Esophagus squamous epithelium (tissue), 5 donors: ENCODE results near the gene SAG. TPM values are rescaled to one million over a fixed set of nuclear protein-coding genes. Genes with fewer than 3 reads are reported as not detected.

Source experiments
- DNase-seq: peaks from one replicate; lab custom pipeline; 2025; lab: John Stamatoyannopoulos, UW
- H3K27ac ChIP-seq, 4 donors: fragments of 200-600 bp; sonication (generic); one replicate each; pipeline ENCODE4 v1.5.1; 2016 to 2019; ENCODE audit warnings: mild to moderate bottlenecking in 1 of 4
- H3K27me3 ChIP-seq, 4 donors: fragments of 200-600 bp; sonication (generic); 1 replicate in 3 of 4; 2 replicates in 1 of 4; pipeline versions ENCODE4 v1.5.1 to v1.6.0; 2017 to 2021; ENCODE audit warnings: antibody characterized with exemption in 1 of 4
- H3K36me3 ChIP-seq, 3 donors: fragments of 200-600 bp; sonication (generic); one replicate each; pipeline ENCODE4 v1.5.1; 2016 to 2019
- H3K4me1 ChIP-seq, 3 donors: fragments of 200-600 bp; sonication (generic); one replicate each; pipeline ENCODE4 v1.5.1; 2017 to 2019
- H3K4me3 ChIP-seq, 4 donors: fragments of 200-600 bp; sonication (generic); 1 replicate in 3 of 4; 2 replicates in 1 of 4; pipeline ENCODE4 v1.5.1; 2016 to 2019; ENCODE audit warnings: mild to moderate bottlenecking in 2 of 4, moderate library complexity in 1 of 4
- H3K9me3 ChIP-seq, 3 donors: fragments of 200-600 bp; sonication (generic); one replicate each; pipeline ENCODE4 v1.5.1; 2016 to 2019
- POLR2A ChIP-seq, 4 donors: fragments of 450-650 bp; IDR thresholded peaks; one replicate each; pipeline ENCODE4 v1.6.1; 2017; ENCODE audit warnings: antibody characterized with exemption in 4 of 4, mild to moderate bottlenecking in 4 of 4, moderate library complexity in 3 of 4
- WGBS, 2 donors: methylation state at CpG; one replicate each; pipeline ENCODE4 v1.1.5; 2018; 5-methylcytosine and 5-hydroxymethylcytosine counted together
- intact Hi-C: fragments of 100-400 bp; cut with DNase I; formaldehyde crosslinking; loops from one replicate; pipeline ENCODE4 v1.15.0; 2022
- total RNA-seq, 4 donors: library from RNA; depleted of rRNA; stranded (reverse); fragments of >200 nt; gene quantifications; one replicate each; pipeline ENCODE4 v1.1.0, GENCODE V29; 2016
- TF ChIP-seq, protein P1 (sequence below), 6 experiments: fragments of 450-650 bp in 4 of 6; fragments of 200-600 bp in 2 of 6; sonication (generic) in 2 of 6; IDR thresholded peaks; one replicate each; pipeline ENCODE4 v1.5.1; 2016 to 2019; ENCODE audit warnings: antibody characterized with exemption in 6 of 6, mild to moderate bottlenecking in 4 of 6, moderate library complexity in 4 of 6
- donor health status: DM: yes; HTN: yes; CAD: no.

SAG gene
- total RNA-seq, 4 donors from 2014 or later, result not detected

DNA sequence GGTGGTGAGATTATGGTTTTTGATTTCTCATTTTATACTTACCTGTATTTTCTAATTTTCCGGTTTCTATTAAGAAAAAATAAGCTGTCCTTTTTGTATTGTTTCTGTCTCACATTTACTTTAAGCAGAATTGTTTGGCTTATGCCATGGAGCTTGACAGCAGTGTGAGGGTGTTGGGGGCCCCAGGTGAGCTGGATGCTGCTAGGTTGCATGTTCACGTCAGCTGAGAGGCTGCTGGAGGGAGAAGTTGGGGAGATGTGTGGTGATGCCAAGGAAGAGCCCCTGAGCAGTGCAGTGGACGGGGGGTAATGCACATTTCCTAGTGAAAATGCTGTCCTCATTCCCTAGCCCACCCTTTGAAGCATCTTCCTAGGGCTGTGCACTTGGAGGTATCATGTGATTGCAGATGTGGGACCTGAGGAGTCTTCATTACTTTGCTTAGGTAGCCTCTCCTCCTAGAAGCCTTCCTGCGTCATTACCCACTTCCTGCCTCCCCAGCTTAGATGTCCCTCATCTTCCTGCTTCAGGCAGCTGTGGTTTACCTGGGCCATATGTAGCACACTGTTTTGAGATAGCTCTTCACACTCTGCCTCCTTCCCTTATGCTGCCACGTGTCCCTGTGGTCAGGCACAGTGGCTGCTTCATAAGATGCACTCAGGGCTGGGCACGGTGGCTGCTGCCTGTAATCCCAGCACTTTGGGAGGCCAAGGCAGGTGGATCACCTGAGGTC lies 39.9 kb upstream of the SAG start:
- intact Hi-C loops, result no loop called here
- TF ChIP-seq, protein P1, sequence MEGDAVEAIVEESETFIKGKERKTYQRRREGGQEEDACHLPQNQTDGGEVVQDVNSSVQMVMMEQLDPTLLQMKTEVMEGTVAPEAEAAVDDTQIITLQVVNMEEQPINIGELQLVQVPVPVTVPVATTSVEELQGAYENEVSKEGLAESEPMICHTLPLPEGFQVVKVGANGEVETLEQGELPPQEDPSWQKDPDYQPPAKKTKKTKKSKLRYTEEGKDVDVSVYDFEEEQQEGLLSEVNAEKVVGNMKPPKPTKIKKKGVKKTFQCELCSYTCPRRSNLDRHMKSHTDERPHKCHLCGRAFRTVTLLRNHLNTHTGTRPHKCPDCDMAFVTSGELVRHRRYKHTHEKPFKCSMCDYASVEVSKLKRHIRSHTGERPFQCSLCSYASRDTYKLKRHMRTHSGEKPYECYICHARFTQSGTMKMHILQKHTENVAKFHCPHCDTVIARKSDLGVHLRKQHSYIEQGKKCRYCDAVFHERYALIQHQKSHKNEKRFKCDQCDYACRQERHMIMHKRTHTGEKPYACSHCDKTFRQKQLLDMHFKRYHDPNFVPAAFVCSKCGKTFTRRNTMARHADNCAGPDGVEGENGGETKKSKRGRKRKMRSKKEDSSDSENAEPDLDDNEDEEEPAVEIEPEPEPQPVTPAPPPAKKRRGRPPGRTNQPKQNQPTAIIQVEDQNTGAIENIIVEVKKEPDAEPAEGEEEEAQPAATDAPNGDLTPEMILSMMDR (IDR thresholded peaks at IDR 0.05), result no peak
- no peak for TF ChIP-seq POLR2A (IDR thresholded peaks at IDR 0.05)
- Histone ChIP-seq H3K9me3 (no peaks in the 10 kb centered on the region), H3K27ac (peak overlapping the region in 2 of 4 donors; percentile 48 to 67), H3K4me1 (no peaks in the 10 kb centered on the region), H3K36me3 (peaks cover 21 to 100% (median 45%) of the 10 kb centered on the region in 3 donors), H3K4me3 (no peak overlapping the region), H3K27me3 (no peaks in the 10 kb centered on the region)
- WGBS, 2 donors, result 73 to 88% methylated on average over 4 to 6 of the region's 6 CpGs
- no peak for DNase-seq

GRCh38 chr2:233270366-233270765 lies 37.2 kb upstream of the SAG start:
- no peaks in the 10 kb centered on the region for H3K9me3 ChIP-seq
- peaks cover 4 to 100% (median 44%) of the 10 kb centered on the region in 3 donors for H3K36me3 ChIP-seq
- peak overlapping the region in 1 of 4 donors; percentile 67 for H3K27ac ChIP-seq
- no peaks in the 10 kb centered on the region for H3K27me3 ChIP-seq
- no peaks in the 10 kb centered on the region for H3K4me1 ChIP-seq
- TF ChIP-seq, protein P1 (IDR thresholded peaks at IDR 0.05), result no peak
- no peak for TF ChIP-seq POLR2A (IDR thresholded peaks at IDR 0.05)
- no peak overlapping the region for H3K4me3 ChIP-seq
- intact Hi-C loops, result no loop called here
- 70 to 74% methylated on average over 5 of the region's 5 CpGs for WGBS, 2 donors
- DNase-seq, result no peak

GRCh38 chr2:233270951-233271350 lies 36.7 kb upstream of the SAG start:
- no peaks in the 10 kb centered on the region for H3K27me3 ChIP-seq
- TF ChIP-seq, protein P1 (IDR thresholded peaks at IDR 0.05), result no peak
- TF ChIP-seq POLR2A (IDR thresholded peaks at IDR 0.05), result no peak
- H3K4me1 ChIP-seq, result no peaks in the 10 kb centered on the region
- peaks cover 4 to 100% (median 45%) of the 10 kb centered on the region in 3 donors for H3K36me3 ChIP-seq
- intact Hi-C loops, result no loop called here
- no peak for DNase-seq
- H3K9me3 ChIP-seq, result no peaks in the 10 kb centered on the region
- H3K27ac ChIP-seq, result peak overlapping the region in 2 of 4 donors; percentile 25 to 67
- WGBS, 2 donors, result 79 to 94% methylated on average over 4 of the region's 4 CpGs
- no peak overlapping the region for H3K4me3 ChIP-seq

GRCh38 chr2:233271693-233272092 lies 35.9 kb upstream of the SAG start:
- intact Hi-C loops, result no loop called here
- Histone ChIP-seq H3K27ac (no peak overlapping the region), H3K27me3 (no peaks in the 10 kb centered on the region), H3K4me1 (no peaks in the 10 kb centered on the region), H3K36me3 (peaks cover 4 to 100% (median 46%) of the 10 kb centered on the region in 3 donors), H3K4me3 (no peak overlapping the region), H3K9me3 (no peaks in the 10 kb centered on the region)
- no peak for TF ChIP-seq POLR2A (IDR thresholded peaks at IDR 0.05)
- TF ChIP-seq, protein P1 (IDR thresholded peaks at IDR 0.05), result no peak
- 74 to 81% methylated on average over 2 of the region's 2 CpGs for WGBS, 2 donors
- no peak for DNase-seq

DNA sequence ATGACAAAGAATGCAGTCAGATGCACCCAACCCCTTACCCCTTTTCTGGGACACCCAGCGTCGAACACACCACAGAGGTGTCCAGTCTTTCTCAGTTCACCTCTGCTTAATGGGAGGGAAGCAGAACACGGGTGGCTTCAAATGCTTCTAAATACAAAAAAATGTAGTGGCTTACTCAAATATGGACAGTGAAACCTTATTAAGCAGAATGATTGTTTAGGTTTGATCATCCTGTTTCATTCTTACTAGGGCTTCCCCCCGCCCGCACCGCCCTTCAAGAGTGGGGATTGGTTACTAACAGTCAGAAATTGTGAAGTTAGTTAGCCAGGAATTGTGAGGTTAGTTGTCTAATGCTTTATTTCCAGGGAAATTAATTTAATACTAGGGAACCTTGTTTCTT lies 34.5 kb upstream of the SAG start:
- Histone ChIP-seq H3K36me3 (peaks cover 0 to 100% (median 49%) of the 10 kb centered on the region in 3 donors), H3K9me3 (no peaks in the 10 kb centered on the region), H3K4me3 (no peak overlapping the region), H3K4me1 (no peaks in the 10 kb centered on the region), H3K27me3 (no peaks in the 10 kb centered on the region), H3K27ac (no peak overlapping the region)
- no peak for DNase-seq
- no peak for TF ChIP-seq POLR2A (IDR thresholded peaks at IDR 0.05)
- TF ChIP-seq, protein P1 (IDR thresholded peaks at IDR 0.05), result no peak
- WGBS, 2 donors, result 79 to 86% methylated on average over 6 of the region's 6 CpGs
- intact Hi-C loops, result no loop called here
